ENCODE results near the gene CDHR5. TPM values are rescaled to one million over a fixed set of nuclear protein-coding genes. Genes with fewer than 3 reads are reported as not detected.

Gene CDHR5
- polyA plus RNA-seq, 1 of the 3 experiments (the other 2 are of a cell fraction): not detected

- Histone ChIP-seq H3K9me2 (no peaks in the 10 kb centered on the region), H3K27ac (ENCODE audit: low read depth in 2 of 2, low read length in 1 of 2) (no peak overlapping the region), H3K4me2 (no peak overlapping the region), H3F3A (replicated peaks; ENCODE audit: insufficient read depth) (no peaks in the 10 kb centered on the region), H4K20me1 (ENCODE audit: insufficient read depth) (0 out of 2 replicates have a peak, but pooled peaks cover 4% of the 10 kb centered on the region), H3K4me1 (ENCODE audit: control insufficient read depth in 1 of 2, insufficient read depth in 2 of 2, low read depth in 1 of 2, low read length in 1 of 2) (no peaks in the 10 kb centered on the region), H3K36me3 (replicated peaks in 1 of 2; ENCODE audit: control insufficient read depth in 1 of 2, insufficient read depth in 2 of 2, low read length in 1 of 2) (peaks cover 3 to 35% of the 10 kb centered on the region in 2 experiments), H3K9ac (no peak overlapping the region), H2AFZ (ENCODE audit: low read depth) (no peak overlapping the region), H3K4me3 (ENCODE audit: low read depth in 2 of 2, low read length in 1 of 2) (no peak overlapping the region), H3K79me2 (ENCODE audit: insufficient read depth) (no peaks in the 10 kb centered on the region), H3K27me3 (ENCODE audit: insufficient read depth) (no peaks in the 10 kb centered on the region), H3K9me3 (no peaks in the 10 kb centered on the region)
- no peak for DNase-seq
- TF ChIP-seq MAX (IDR thresholded peaks at IDR 0.05; ENCODE audit: low read depth) (no peak), IRF3 (IDR thresholded peaks at IDR 0.05; ENCODE audit: low read depth, low read length) (no peak), EZH2phosphoT487 (IDR thresholded peaks at IDR 0.05; ENCODE audit: borderline replicate concordance, low read depth) (no peak), CHD2 (IDR thresholded peaks at IDR 0.05; ENCODE audit: low read length, partially characterized antibody) (no peak), POLR2AphosphoS5 (IDR thresholded peaks at IDR 0.05; ENCODE audit: low read depth, low read length) (no peak), FOSL2 (IDR thresholded peaks at IDR 0.05; ENCODE audit: borderline replicate concordance, low read depth) (no peak), REST (IDR thresholded peaks at IDR 0.05; ENCODE audit: low read depth, low read length) (no peak), CTCF (IDR thresholded peaks at IDR 0.05) (no peak), GATA2 (CRISPR knock-in tag; IDR thresholded peaks at IDR 0.05) (no peak), SMC3 (IDR thresholded peaks at IDR 0.05; ENCODE audit: low read depth, low read length) (no peak), RCOR1 (IDR thresholded peaks at IDR 0.05; ENCODE audit: low read length) (no peak), MXI1 (IDR thresholded peaks at IDR 0.05; ENCODE audit: low read depth, low read length) (no peak), ELF1 (IDR thresholded peaks at IDR 0.05) (no peak), TAF1 (IDR thresholded peaks at IDR 0.05; ENCODE audit: borderline replicate concordance, low read depth, low read length) (no peak), RAD21 (IDR thresholded peaks at IDR 0.05; ENCODE audit: low read length) (no peak), SIN3A (IDR thresholded peaks at IDR 0.05; ENCODE audit: borderline replicate concordance, low read depth, low read length) (no peak)
- 93% methylated on average over 13 of the region's 16 CpGs for WGBS (ENCODE audit: low lambda C conversion rate)
- POLR2A ChIA-PET: no interaction called here
- CTCF ChIA-PET: interaction anchor here (0.7 to 13.1 kb wide), 3 partner anchors 10 to 184 kb away, joined by 3 to 150 read pairs (median 3); no protein-coding TSS in a partner anchor
These were observed 34.9 kb upstream of the CDHR5 start for GRCh38 chr11:659532-660085.
